KOPT-K1 (cell line): Measurements from ENCODE around the gene TBC1D16.
A peak's percentile ranks its signal among the peaks of the same experiment; 100 is the strongest.

Experiments
- H3K27ac ChIP-seq: fragments of 200-600 bp; sonication (generic); 2 replicates; pipeline ENCODE4 v1.5.1; 2016; ENCODE audit warnings: antibody characterized with exemption, mild to moderate bottlenecking, low read depth, low read length; ENCODE audit not compliant: poor library complexity, severe bottlenecking
- H3K36me3 ChIP-seq: fragments of 200-600 bp; sonication (generic); 2 replicates; pipeline ENCODE4 v1.5.1; 2017; ENCODE audit warnings: antibody characterized with exemption, mild to moderate bottlenecking, low read length, moderate library complexity; ENCODE audit not compliant: insufficient read depth
- H3K9me3 ChIP-seq: fragments of 200-600 bp; sonication (generic); 2 replicates; pipeline ENCODE4 v1.5.1; 2017; ENCODE audit warnings: antibody characterized with exemption, low read length, mild to moderate bottlenecking; ENCODE audit not compliant: insufficient read depth, poor library complexity, severe bottlenecking

The TBC1D16 gene

GRCh38 chr17:79936050-79936449 lies 99.6 kb downstream of the TBC1D16 start:
- no peak overlapping the region for H3K27ac ChIP-seq
- no peaks in the 10 kb centered on the region for H3K9me3 ChIP-seq
- no peaks in the 10 kb centered on the region for H3K36me3 ChIP-seq

GRCh38 chr17:79935197-79935885 lies 100.3 kb downstream of the TBC1D16 start:
- no peak overlapping the region for H3K27ac ChIP-seq
- H3K36me3 ChIP-seq = no peaks in the 10 kb centered on the region
- H3K9me3 ChIP-seq = no peaks in the 10 kb centered on the region

GRCh38 chr17:79934653-79934970 lies 101.1 kb downstream of the TBC1D16 start:
- H3K9me3 ChIP-seq = no peaks in the 10 kb centered on the region
- H3K27ac ChIP-seq = peak overlapping the region; percentile 38
- no peaks in the 10 kb centered on the region for H3K36me3 ChIP-seq

GRCh38 chr17:79933863-79934652 lies 101.6 kb downstream of the TBC1D16 start:
- Histone ChIP-seq H3K27ac (peak overlapping the region; percentile 38), H3K9me3 (no peaks in the 10 kb centered on the region), H3K36me3 (no peaks in the 10 kb centered on the region)

GRCh38 chr17:79932451-79933306 lies 103.0 kb downstream of the TBC1D16 start:
- no peaks in the 10 kb centered on the region for H3K36me3 ChIP-seq

GRCh38 chr17:79931817-79932309 lies 103.8 kb downstream of the TBC1D16 start:
- no peak overlapping the region for H3K27ac ChIP-seq
- H3K9me3 ChIP-seq = no peaks in the 10 kb centered on the region
- no peaks in the 10 kb centered on the region for H3K36me3 ChIP-seq

More at GRCh38 chr17:79932451-79933306, 103.0 kb downstream of the TBC1D16 start:
- H3K27ac ChIP-seq = no peak overlapping the region
- H3K9me3 ChIP-seq = no peaks in the 10 kb centered on the region

GRCh38 chr17:79930877-79931816 lies 104.5 kb downstream of the TBC1D16 start:
- Histone ChIP-seq H3K36me3 (no peaks in the 10 kb centered on the region), H3K9me3 (no peaks in the 10 kb centered on the region), H3K27ac (no peak overlapping the region)

- no peak overlapping the region for H3K27ac ChIP-seq
- no peaks in the 10 kb centered on the region for H3K36me3 ChIP-seq
- H3K9me3 ChIP-seq = no peaks in the 10 kb centered on the region
These were observed 105.4 kb downstream of the TBC1D16 start for GRCh38 chr17:79930062-79930876.

- no peaks in the 10 kb centered on the region for H3K9me3 ChIP-seq
- H3K27ac ChIP-seq = no peak overlapping the region
- no peaks in the 10 kb centered on the region for H3K36me3 ChIP-seq
These were observed 106.2 kb downstream of the TBC1D16 start for GRCh38 chr17:79929257-79930061.

GRCh38 chr17:79928502-79929256 lies 107.0 kb downstream of the TBC1D16 start:
- Histone ChIP-seq H3K9me3 (no peaks in the 10 kb centered on the region), H3K27ac (peak overlapping the region; percentile 84), H3K36me3 (no peaks in the 10 kb centered on the region)

GRCh38 chr17:79927688-79928501 lies 107.8 kb downstream of the TBC1D16 start:
- no peaks in the 10 kb centered on the region for H3K36me3 ChIP-seq
- peak overlapping the region; percentile 84 for H3K27ac ChIP-seq
- H3K9me3 ChIP-seq = no peaks in the 10 kb centered on the region
